SU-DHL-6 (cell line): ENCODE measurements around the gene HLA-DPB1.

Experiments used
- CTCF ChIP-seq: fragments of 200-600 bp; sonication (generic); IDR thresholded peaks from one replicate; pipeline ENCODE4 v1.5.1; 2017; ENCODE audit warnings: antibody characterized with exemption, mild to moderate bottlenecking, low read length, moderate library complexity; ENCODE audit not compliant: insufficient read depth, poor library complexity, severe bottlenecking
- EZH2phosphoT487 ChIP-seq: fragments of 200-600 bp; sonication (generic), shearing (Covaris generic); conservative IDR thresholded peaks from 2 replicates; pipeline ENCODE4 v1.6.1; 2018; ENCODE audit warnings: mild to moderate bottlenecking, antibody characterized with exemption, low read length, moderate library complexity, mixed read lengths

- TF ChIP-seq CTCF, result no peak
- no peak for TF ChIP-seq EZH2phosphoT487
Measured at GRCh38 chr6:33078442-33078841, 2.7 kb downstream of the HLA-DPB1 start.
